Stimulated activated CD8-positive, alpha-beta memory T cell treated with anti-CD3 and anti-CD28 coated beads, Interleukin-4, amount 100 ng/mL, for 4 hours (primary cell): ENCODE data around the gene ACTG2.

Experiments
- DNase-seq, 2 donors: peaks; one replicate each; pipeline ENCODE4 v3.0.0-alpha.2; 2020; ENCODE audit warnings: low read depth in 2 of 2, low spot score in 1 of 2

Gene ACTG2

DNA sequence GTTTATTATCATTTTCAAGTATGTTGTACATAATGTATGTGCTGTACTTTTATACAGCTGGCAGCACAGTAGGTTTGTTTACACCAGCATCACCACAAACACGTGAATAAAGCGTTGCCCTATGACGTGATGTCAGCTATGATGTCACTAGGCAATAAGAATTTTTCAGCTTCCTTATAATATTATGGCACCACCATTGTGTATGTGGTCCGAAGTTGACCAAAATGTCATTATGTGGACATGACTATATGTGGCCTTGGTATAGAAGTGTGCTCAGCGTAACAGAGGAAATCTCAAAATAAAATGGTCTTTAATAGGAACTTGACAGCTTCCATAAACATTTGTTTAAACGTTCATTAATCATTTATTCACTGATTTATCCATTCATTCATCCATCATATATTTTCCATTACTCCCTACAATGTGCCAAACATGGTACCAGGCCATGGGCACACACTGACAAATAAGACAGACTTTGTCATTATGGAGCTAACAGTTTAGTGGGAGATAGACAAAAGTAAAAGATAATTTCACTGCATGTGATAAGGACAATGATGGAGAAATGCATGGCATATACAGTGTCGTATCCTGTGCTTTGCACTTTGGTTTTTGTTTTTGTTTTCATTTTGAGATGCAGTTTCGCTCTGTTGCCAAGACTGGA lies 18.9 kb downstream of the ACTG2 start:
- DNase-seq, result no peak

DNA sequence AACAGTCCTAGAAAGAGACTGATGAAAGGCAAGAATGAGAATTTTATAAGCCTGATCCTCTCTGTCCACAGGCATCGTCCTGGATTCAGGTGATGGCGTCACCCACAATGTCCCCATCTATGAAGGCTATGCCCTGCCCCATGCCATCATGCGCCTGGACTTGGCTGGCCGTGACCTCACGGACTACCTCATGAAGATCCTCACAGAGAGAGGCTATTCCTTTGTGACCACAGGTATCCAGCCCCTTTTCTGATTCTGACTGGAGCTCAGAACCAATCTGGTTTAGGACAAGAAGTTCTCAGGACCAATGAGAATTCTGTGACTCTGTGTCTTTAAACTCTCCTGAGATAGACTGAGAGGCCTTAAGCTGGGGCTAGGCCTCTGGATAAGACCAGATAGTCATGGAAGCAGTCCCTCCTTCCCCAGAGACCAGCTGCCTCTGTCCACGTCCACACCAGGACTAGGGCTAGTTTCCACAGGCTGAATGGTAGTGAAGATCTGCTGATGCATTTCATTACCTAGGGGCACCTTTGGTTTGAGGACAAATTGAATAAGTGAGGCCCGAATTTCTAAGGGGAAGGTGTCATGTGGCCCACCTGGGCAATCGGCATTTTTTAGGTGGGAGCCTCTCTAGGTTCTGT lies 20.7 kb downstream of the ACTG2 start:
- no peak for DNase-seq

DNA sequence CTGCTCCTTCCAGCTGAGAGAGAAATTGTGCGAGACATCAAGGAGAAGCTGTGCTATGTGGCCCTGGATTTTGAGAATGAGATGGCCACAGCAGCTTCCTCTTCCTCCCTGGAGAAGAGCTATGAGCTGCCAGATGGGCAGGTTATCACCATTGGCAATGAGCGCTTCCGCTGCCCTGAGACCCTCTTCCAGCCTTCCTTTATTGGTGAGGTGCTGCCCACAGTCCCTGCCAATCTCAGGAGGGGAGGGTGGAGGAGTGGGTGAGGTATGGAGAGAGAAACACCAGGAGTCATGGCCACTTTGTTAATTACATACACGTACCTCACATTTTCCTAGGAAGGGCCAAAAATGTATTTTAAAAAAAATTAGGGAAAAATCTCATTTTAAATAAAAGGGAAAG lies 21.9 kb downstream of the ACTG2 start:
- DNase-seq, result no peak

DNA sequence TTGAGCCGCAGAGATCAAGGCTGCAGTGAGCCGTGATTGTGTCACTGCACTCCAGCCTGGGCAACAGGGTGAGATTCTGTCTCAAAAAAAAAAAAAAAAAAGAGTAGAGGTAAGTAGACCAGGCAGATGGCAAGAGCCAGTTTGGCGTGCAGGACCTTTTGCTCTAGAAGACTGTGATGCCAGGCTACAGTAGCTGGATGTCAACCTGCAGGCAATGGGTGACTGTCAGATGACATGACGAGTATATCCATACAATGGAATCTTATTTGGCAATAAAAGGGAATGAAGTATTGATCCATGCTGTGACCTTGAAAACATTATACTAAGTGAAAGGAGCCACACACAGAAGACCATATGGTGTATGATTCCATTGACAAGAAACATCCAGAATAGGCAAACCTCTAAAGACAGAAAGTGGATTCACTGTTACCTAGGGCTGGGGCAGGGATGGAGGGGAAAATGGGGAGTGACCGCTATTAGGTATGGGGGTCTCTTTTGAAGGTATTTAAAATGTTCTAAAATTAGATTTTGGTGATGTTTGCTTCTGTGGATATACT lies 22.7 kb downstream of the ACTG2 start:
- no peak for DNase-seq

DNA sequence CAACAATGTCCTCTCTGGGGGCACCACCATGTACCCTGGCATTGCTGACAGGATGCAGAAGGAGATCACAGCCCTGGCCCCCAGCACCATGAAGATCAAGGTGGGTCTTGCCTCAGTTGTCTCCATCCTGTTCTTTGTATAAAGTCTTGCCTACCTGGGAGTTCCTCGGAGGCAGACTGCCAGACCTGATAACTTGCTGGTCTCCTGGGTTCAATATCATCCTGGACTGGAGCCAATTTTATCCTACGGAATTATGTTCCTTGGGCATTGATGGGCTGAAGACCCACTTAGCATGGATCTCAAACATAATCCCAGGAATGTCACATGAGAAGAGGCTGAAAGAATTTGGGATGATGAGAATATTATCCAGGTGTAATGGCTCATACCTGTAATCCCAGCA lies 23.9 kb downstream of the ACTG2 start:
- DNase-seq, result no peak

DNA sequence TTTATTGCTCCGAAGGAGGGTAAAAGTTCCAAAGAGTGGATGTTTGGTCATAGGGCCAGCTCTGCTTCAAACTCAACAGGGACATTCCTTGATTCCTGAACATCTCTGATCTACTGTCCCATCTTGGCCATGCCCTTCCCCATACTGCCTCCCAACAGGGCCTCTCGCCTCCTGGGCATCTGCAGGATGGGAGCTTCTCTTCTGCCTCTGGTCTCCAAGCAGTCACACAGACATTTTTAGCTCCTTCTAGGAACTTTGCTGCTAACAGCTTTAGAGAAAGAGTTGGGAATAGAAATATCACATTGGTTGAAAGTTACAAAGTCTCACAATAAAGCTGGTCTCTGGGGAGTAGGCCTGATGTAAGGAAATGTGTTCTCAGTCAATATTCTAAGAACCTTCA lies 24.5 kb downstream of the ACTG2 start:
- no peak for DNase-seq

DNA sequence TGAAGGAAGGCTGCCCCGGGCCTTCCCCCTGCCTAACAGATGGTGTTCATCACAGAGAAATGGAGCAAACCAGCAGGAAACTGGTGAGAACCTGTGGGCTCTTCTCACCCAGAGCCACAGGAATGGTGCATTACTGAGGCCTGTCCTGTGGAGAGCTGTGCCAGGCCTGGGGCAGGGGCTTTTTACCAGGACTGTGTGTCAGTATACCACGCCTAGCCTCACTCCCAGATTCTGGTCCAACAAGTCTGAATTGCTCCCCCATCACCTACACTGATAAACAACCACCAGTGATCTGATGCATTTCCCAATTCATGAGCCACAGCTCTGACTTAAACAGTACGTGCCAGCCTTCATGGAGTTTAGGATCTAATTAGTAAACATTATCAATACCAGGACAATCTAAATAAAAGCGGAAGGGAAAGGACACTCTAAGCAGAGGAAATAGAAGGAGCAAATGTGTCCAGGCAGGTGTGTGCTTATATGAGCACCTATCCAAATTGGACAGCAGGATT lies 24.9 kb downstream of the ACTG2 start:
- DNase-seq, result no peak

DNA sequence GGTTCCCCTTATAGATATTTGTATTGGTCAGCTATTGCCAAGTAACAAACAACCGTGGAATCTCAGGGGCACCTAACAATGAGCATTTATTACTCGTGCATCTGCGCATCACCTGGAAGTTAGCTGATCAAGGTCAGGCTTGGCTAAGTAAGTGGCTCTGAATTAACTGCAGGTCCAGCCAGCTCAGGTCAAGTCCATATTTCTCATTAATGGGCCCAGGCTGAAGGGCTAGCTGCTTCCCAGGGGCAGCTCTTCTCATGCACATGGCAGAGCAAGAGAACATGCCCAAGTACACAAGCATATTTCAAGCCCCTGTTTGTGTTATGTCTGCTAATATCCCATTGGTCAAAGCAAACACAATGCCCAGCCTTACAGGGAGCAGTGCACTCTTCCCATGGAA lies 26.0 kb downstream of the ACTG2 start:
- no peak for DNase-seq

DNA sequence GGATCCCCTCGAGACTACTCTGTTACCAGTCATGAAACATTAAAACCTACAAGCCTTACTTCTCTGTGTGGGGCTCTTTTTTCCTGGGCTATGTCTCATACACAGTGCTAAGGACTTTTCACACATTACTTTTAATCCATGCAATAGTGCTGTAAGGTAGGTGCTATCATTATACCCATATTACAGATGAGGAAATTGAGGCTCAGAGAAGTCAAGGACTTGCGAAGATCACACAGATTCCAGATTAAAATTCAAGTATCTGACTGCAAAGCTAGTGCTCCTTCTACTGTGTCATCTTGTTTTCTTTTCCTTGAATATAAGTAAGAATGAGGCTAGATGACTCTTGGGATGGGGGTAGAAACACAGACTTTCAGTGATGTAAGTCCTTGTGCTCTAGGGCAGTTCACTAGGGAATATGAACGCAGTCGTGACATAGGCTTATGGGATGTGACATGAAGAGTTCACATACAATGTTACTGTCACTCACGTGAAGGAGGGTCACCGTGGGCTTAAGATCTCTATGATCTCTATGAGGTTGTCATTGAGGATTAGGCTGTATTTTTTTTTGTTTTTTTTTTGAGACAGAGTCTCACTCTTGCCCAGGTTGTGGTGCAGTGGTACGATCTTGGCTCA lies 26.9 kb downstream of the ACTG2 start:
- no peak for DNase-seq

DNA sequence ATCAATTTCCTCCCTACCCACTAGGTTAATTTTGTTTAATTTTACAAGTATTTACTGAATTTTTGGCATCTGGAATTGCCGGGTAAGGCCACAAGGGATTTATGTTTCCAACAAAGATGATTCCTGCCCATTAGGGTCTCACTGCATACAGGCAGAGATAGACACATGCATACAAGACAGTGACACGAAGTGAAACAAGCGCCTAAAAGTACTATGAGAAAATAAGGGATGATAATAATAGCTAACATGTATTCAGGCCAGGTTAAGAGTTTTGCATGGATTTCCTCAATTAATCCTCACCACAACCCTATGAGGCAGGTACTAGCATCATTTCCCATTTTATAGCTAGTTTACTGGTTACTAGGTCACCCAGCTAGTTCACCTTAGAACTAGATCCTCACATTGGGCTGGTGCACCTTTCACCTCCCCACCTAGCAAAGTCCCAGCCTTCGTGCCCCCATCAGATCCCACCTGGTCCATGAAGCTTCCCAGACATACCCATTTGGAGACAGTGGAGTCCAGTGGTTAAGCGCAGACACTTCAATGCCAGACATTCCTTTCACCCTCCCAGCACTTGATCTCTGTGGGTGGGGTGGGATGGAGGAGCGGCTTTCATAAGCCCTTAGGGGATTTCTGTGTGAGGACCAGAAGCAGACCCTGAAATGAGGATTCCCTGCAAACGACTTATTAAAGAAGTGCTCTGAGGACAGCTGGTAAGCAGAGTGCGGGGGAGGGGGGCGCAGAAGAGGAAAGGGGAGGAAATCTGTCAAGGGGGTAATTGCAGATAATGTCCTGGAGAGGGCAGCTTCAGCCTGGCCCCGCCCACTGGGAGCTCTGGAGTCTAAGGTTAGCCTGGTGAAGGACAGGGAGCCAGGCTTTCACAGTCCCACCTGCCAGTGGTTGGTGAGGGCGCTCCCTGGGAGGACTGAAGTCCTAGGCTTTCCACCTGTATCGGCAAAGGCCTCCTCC lies 28.1 kb downstream of the ACTG2 start:
- DNase-seq, result no peak

DNA sequence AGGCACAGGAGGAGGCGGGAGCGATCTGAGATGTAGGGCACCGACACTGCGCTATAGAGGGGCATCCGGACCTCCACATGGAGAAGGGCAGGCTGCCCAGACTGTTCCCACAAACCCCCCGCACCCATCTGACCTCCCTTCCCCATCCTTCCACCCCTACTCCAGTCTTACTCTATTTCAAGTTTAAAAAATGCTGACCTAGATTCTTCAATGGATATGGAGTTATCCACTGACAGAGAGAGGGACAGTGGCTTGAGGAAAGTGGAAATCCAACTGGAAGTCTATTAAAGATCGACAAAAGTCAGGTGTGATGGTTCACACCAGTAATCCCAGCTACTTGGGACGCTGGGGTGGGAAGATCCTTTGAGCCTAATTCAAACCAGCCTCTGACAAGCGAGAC lies 28.8 kb downstream of the ACTG2 start:
- no peak for DNase-seq

DNA sequence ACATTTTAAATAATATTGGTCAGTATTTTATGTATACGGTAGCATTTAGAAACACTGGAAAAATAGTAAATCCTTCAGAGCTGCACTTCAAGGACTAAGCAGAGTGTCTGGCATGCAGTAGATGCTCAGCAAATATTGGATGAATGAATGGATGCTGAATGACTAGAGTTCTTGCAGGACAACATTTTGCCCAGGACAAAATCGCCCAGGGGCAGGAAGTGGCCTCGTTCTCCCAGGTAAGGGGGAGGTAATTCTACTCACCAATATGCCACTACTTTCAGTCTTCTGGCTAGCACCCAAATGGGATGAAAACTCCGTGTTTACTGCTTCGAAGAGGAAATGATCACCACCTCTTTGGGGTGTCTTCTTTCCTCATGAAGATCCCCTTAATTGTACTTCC lies 29.9 kb downstream of the ACTG2 start:
- no peak for DNase-seq

DNA sequence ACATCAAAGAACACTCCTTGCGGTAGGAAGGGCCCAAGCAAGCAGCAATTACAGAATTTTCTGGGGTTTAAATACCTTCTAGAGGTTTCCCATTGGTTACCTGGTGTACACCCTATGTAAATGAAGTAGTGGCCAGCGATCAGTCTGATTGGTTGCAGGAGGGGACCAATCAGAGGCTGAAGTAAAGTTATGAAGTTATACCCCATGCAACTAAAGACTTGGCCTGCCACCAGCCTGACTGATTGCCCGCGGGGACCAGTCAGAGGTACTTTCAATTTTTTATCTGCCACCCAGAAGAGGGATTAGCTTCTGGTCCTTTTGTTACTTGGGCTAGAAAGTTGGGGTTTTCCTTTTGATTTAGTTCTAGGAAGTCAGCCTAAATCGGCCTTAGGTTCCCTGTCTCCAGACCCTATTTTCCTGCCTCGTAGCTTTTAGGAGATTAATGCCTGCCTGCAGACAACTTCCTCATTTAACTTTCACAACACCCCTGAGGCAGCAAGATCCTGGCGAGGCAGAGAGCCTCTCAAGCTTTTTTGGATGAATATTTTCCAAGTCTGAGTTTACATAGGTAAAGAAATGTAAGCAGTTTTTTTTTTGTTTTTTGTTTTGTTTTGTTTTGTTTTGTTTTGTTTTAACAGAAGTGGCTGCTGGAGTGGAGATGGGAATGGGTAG lies 32.4 kb downstream of the ACTG2 start:
- no peak for DNase-seq

DNA sequence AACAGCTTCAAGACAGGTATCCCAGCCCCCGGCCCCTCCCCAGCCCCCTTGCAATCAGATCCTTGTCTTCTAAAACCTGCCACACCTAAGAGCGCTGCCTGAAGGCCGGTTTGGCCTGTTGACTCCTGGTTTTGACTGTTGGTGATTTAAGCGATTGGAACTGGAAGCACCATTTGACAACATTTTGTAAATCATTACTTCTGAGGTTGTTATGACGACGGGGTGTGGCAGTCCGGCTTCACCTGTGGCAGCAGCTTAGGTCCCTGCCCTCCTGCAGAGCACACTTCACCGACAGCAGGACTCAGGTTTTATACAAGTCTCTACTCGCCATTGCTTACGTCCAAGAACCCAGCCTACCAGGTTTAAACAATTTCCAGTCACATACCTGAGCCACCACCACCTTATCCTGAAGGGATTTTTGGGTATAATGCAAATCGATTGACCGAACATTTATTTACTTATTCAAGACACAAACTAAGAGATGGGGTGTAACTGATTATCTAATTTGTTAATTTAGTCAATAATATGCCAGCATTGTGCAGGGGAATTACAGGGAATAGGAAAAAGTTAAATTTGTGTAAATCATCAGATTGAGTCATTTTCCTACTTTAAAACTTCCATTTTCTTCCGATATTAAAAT lies 33.2 kb downstream of the ACTG2 start:
- no peak for DNase-seq

DNA sequence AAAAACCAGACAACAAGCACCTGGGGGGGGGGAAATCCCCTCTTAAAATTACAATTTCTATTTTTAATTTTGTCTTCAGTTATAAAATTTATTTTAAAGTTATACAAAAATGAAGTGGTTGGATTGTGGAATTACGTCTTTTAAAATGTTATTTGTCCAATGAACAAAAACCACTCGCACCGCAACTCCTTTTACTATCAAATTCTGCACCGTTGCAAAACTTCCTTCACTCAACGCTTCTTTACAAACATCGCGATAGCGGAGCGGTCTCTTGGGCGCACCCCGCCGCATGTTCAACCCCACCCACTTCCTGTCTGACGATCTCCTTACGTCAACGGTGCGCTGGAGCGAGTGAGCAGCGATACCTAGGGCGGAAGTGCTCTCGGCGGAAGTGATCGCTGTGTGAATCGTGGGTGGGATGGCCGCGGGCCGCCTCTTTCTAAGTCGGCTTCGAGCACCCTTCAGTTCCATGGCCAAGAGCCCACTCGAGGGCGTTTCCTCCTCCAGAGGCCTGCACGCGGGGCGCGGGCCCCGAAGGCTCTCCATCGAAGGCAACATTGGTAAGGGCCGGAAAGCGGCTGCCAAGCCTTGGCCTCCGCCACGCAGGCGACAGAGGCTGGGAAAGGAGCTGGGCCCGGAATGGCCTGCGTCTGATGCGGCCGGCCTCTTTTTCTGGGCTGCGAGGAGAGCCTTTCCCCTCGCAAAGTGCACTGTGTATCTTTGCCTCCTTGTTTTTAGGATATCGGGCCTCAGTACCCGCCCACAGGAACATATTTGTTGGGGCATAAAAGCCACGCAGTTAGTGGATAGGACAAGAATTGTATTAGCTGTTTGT lies 33.9 kb downstream of the ACTG2 start, which contains the start of gene DGUOK:
Gene DGUOK (plus strand): TSS at position 388 of the 835 bp plus-strand sequence. CDS start 31 bp downstream, at position 419.
- DNase-seq, result peak; percentile 93 to 96

DNA sequence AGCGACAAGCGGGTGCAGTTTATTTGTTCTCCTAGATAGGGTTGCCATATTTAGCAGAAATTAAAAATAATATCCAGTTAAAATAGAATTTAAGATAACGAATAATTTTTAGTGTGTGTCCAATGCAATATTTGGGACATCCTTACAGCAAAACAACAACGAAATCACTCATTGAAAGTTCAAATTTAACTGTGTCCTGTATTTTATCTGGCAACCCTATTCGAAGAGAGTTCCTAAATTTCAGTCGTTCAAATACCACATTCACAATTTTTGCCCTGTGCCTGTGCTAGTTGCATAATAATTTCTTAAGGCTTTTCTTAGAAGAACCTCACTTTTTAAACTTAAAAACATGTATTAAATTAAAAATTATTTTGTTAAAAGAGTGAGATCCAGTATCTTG lies 34.5 kb downstream of the ACTG2 start:
- no peak for DNase-seq

DNA sequence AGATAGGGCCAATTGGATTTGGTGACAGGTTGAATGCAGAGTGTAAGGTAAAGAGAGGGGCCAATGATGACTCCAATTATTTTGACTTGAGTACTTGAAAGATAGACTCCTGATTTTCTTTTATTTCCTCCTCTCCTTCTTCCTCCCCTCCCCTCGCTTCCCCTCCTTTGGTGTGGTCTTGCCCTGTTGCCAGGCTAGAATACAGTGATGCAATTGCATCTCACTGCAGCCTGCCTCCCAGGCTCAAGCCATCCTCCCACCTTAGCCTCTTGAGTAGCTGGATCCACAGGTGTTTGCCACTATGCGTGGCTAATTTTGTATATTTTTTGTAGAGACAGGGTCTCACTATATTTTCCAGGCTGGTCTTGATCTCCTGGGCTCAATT lies 36.1 kb downstream of the ACTG2 start:
- no peak for DNase-seq

DNA sequence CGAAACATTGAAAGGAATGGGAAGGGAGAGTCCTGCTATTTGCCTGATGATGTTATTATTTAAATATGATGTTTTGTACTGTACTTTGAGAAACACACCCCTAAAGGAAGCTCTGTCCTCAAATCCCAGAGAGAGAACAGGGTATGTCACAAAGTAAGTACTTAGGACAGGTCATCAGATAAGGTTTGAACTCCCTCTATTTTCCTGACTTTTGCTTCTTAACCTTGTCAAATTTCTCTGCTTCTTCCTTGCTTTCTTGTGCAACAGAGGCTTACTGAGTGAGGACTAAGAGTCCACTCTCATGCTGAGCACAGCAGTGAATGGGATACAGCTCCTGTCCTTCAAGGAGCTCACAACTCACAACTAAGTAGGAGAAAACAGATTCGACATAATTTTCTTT lies 37.6 kb downstream of the ACTG2 start:
- DNase-seq, result no peak
